Neural crest cell (in vitro differentiated cells): ENCODE results near the gene SHISA9. TPM values are rescaled to one million over a fixed set of nuclear protein-coding genes. Genes with fewer than 3 reads are reported as not detected.

Source experiments
- DNase-seq: peaks from one replicate; pipeline ENCODE4 v3.0.0; 2021; ENCODE audit warnings: low read depth, mixed read lengths, low spot score
- H3K27ac Mint-ChIP-seq: one replicate; pipeline ENCODE4 v1.8.0; 2021; ENCODE audit warnings: mild to moderate bottlenecking, mixed read lengths; ENCODE audit not compliant: unreplicated experiment
- H3K27me3 Mint-ChIP-seq: 2 replicates; pipeline ENCODE4 v1.8.0; 2021; ENCODE audit warnings: low read depth, mild to moderate bottlenecking, mixed read lengths
- H3K36me3 Mint-ChIP-seq: 2 replicates; pipeline ENCODE4 v1.8.0; 2021; ENCODE audit warnings: low read depth, mild to moderate bottlenecking, mixed read lengths
- H3K4me1 Mint-ChIP-seq: 2 replicates; pipeline ENCODE4 v1.8.0; 2021; ENCODE audit warnings: mixed read lengths
- H3K4me3 Mint-ChIP-seq: one replicate; pipeline ENCODE4 v1.8.0; 2021; ENCODE audit warnings: mild to moderate bottlenecking, mixed read lengths
- H3K9me3 Mint-ChIP-seq: 2 replicates; pipeline ENCODE4 v1.8.0; 2021; ENCODE audit warnings: mixed read lengths
- total RNA-seq: library from RNA; stranded (reverse); gene quantifications from 2 replicates; pipeline ENCODE4 v1.2.1, GENCODE V29; 2021
- TF ChIP-seq, protein P1 (sequence below): fragments of 200-600 bp; sonication (generic); conservative IDR thresholded peaks from 2 replicates; pipeline ENCODE4 v1.5.0; 2021; ENCODE audit warnings: antibody characterized with exemption, mild to moderate bottlenecking

Gene SHISA9
- total RNA-seq, 1 donor from 2014 or later: 1.3 TPM

DNA sequence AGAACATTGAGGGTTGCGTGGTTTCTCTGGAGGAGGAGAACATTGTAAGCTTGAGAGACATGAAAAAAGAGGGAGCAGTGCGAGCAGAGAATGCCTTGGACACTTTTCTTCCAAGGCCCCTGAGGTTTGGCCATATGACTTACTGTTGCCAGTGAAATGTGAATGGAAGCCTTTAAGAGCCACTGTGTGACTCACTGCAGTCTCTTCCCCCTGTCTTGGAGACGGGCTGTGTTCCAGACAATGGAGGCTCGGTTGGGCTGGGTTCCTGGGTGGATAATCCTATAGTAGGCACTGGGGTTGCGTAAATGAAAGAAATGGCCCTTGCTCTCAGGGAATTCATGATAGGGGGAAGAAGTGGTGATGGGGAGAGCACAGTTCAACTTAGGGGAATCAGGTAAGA is 75.5 kb downstream of the SHISA9 start:
- DNase-seq: no peak
- no peak overlapping the region for H3K4me3 Mint-ChIP-seq
- H3K9me3 Mint-ChIP-seq: peaks cover 3% of the 10 kb centered on the region
- no peak overlapping the region for H3K27ac Mint-ChIP-seq
- peaks cover 6% of the 10 kb centered on the region for H3K4me1 Mint-ChIP-seq
- no peaks in the 10 kb centered on the region for H3K36me3 Mint-ChIP-seq
- TF ChIP-seq, protein P1, sequence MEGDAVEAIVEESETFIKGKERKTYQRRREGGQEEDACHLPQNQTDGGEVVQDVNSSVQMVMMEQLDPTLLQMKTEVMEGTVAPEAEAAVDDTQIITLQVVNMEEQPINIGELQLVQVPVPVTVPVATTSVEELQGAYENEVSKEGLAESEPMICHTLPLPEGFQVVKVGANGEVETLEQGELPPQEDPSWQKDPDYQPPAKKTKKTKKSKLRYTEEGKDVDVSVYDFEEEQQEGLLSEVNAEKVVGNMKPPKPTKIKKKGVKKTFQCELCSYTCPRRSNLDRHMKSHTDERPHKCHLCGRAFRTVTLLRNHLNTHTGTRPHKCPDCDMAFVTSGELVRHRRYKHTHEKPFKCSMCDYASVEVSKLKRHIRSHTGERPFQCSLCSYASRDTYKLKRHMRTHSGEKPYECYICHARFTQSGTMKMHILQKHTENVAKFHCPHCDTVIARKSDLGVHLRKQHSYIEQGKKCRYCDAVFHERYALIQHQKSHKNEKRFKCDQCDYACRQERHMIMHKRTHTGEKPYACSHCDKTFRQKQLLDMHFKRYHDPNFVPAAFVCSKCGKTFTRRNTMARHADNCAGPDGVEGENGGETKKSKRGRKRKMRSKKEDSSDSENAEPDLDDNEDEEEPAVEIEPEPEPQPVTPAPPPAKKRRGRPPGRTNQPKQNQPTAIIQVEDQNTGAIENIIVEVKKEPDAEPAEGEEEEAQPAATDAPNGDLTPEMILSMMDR: no peak
- peaks cover 23% of the 10 kb centered on the region for H3K27me3 Mint-ChIP-seq

DNA sequence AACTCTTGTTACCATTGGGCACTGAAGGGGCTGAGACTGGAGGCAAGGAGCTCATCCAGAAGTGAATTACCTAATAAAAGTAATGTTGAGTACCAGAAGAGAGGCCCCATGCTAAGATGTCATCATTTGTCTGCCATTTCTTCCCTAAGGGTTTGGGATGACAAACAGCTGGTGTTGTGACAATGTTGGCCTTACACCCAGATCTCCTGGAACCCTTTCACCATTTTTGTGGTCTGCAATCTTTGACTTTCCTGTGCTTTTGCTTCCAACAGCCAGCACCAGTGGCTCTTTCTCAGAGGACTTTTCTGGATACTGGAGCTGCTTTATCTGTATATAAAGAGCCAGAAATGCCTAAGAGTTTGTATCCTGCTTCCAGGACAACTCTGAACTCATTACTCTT is 84.1 kb downstream of the SHISA9 start:
- no peak overlapping the region for H3K27ac Mint-ChIP-seq
- H3K27me3 Mint-ChIP-seq: no peaks in the 10 kb centered on the region
- no peak overlapping the region for H3K4me3 Mint-ChIP-seq
- no peaks in the 10 kb centered on the region for H3K36me3 Mint-ChIP-seq
- H3K9me3 Mint-ChIP-seq: peaks cover 1% of the 10 kb centered on the region
- DNase-seq: no peak
- TF ChIP-seq, protein P1: no peak
- no peaks in the 10 kb centered on the region for H3K4me1 Mint-ChIP-seq

DNA sequence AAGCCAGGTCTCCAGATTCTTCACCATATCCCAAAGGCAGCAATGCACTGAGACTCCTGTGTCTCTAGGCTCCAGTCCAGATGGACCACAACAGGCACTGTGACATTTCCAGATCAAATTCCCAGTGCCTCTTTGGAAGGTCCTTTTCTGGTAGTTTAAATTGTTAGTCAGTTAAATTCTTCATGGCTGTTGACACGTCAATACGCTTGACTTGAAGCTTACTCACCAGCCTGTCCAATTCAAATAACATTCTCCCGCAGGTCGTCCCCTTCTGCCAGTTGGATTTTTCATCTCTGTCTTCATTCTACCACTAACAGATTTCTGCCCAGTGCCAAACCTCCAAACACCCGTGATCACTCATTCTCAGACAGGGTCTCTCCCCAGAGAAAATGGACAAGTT is 86.7 kb downstream of the SHISA9 start:
- H3K27ac Mint-ChIP-seq: no peak overlapping the region
- H3K27me3 Mint-ChIP-seq: no peaks in the 10 kb centered on the region
- no peak overlapping the region for H3K4me3 Mint-ChIP-seq
- H3K9me3 Mint-ChIP-seq: peaks cover 4% of the 10 kb centered on the region
- H3K4me1 Mint-ChIP-seq: no peaks in the 10 kb centered on the region
- H3K36me3 Mint-ChIP-seq: no peaks in the 10 kb centered on the region
- TF ChIP-seq, protein P1: no peak
- DNase-seq: no peak

DNA sequence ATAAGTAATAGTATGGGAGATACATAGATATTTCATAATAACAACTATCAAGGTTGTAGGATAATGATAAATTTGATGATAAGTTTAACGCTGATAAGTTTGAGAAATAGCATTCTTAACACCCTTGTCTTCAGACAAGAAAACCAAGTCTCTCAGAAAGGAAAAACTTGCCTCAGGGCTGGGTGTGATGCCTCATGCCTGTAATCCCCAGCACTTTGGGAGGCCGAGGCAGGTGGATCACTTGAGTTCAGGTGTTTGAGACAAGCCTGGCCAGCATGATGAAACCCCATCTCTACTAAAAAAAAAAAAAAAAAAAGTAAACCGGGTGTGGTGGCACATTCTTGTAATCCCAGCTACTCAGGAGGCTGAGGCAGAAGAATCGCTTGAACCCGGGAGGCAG is 90.7 kb downstream of the SHISA9 start:
- Mint-ChIP-seq H3K9me3 (peaks cover 4% of the 10 kb centered on the region), H3K4me1 (no peaks in the 10 kb centered on the region), H3K27me3 (peaks cover 4% of the 10 kb centered on the region), H3K4me3 (no peak overlapping the region), H3K27ac (no peak overlapping the region), H3K36me3 (no peaks in the 10 kb centered on the region)
- DNase-seq: no peak
- TF ChIP-seq, protein P1: no peak

DNA sequence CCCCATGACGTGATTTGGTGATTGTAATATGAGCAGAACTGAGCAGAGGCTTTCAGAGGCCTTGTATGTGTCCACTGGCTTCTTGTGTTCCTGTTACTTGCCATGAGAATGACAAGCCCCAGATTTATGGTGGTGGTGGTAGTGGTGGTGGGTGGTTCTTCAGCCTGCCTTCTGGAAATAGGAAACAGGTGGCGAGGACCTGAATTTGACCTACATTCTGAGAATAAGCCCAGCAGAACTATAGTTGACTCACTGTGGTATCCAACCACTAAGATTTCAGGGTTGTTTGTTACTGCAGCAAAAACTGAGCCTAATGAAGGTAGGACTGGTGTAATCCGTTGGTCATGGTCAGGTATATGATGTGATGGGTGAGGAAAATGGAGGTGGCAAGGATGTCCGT is 93.0 kb downstream of the SHISA9 start:
- Mint-ChIP-seq H3K36me3 (no peaks in the 10 kb centered on the region), H3K27ac (no peak overlapping the region), H3K27me3 (peaks cover 4% of the 10 kb centered on the region), H3K9me3 (peaks cover 4% of the 10 kb centered on the region), H3K4me3 (no peak overlapping the region), H3K4me1 (no peaks in the 10 kb centered on the region)
- TF ChIP-seq, protein P1: no peak
- no peak for DNase-seq
